Kidney (tissue), 14 donors: ENCODE measurements around the gene PC. TPM values are rescaled to one million over a fixed set of nuclear protein-coding genes. Genes with fewer than 3 reads are reported as not detected.

Experiments
- DNase-seq, 5 donors: peaks; one replicate each; pipeline ENCODE4 v3.0.0-alpha.2; 2013 to 2020
- FAIRE-seq: peaks from 2 replicates; lab custom pipeline; 2012; peaks lifted over from hg19 to GRCh38; lab: Jason Lieb, UNC
- H3K27ac ChIP-seq, 2 donors: one replicate each; pipeline ENCODE4 v1.7.0; 2013; ENCODE audit warnings: low read depth in 2 of 2, low read length in 2 of 2, inconsistent platforms in 1 of 2
- H3K27me3 ChIP-seq: one replicate; pipeline ENCODE4 v1.7.1; 2013; ENCODE audit warnings: low read length, inconsistent platforms; ENCODE audit not compliant: control insufficient read depth, insufficient read depth
- H3K36me3 ChIP-seq, 3 donors: one replicate each; pipeline versions ENCODE4 v1.7.0 to v1.7.1; 2013; ENCODE audit warnings: low read length in 3 of 3, control low read depth in 1 of 3, inconsistent platforms in 1 of 3; ENCODE audit not compliant: insufficient read depth in 3 of 3, control insufficient read depth in 2 of 3
- H3K4me1 ChIP-seq, 3 donors: one replicate each; pipeline versions ENCODE4 v1.7.0 to v1.7.1; 2013; ENCODE audit warnings: low read length in 3 of 3, inconsistent platforms in 1 of 3, low read depth in 1 of 3; ENCODE audit not compliant: control insufficient read depth in 2 of 3, insufficient read depth in 2 of 3
- H3K4me3 ChIP-seq, 3 donors: one replicate each; pipeline versions ENCODE4 v1.7.0 to v1.8.1; 2013; ENCODE audit warnings: low read length in 3 of 3, control low read depth in 1 of 3, inconsistent platforms in 1 of 3
- H3K9ac ChIP-seq, 3 donors: one replicate each; pipeline versions ENCODE4 v1.7.0 to v1.7.1; 2013; ENCODE audit warnings: low read length in 3 of 3, control low read depth in 1 of 3, inconsistent platforms in 1 of 3
- H3K9me3 ChIP-seq, 3 donors: one replicate each; pipeline versions ENCODE4 v1.7.0 to v1.7.1; 2013; ENCODE audit warnings: low read length in 3 of 3, control low read depth in 1 of 3, inconsistent platforms in 1 of 3; ENCODE audit not compliant: control insufficient read depth in 2 of 3, insufficient read depth in 1 of 3
- CTCF ChIP-seq: IDR thresholded peaks from 3 replicates; pipeline ENCODE4 v1.5.1; 2012; ENCODE audit warnings: mild to moderate bottlenecking, moderate library complexity, borderline replicate concordance; ENCODE audit not compliant: insufficient read depth; ENCODE audit errors: extremely low read depth
- intact Hi-C: fragments of 100-400 bp; cut with DNase I; formaldehyde crosslinking; loops from one replicate; pipeline ENCODE4 v1.11.1; 2022
- polyA plus RNA-seq: library from polyadenylated mRNA; stranded (reverse); fragments of 350-450 nt; fragmentation: Illumina TruSeq; extraction: RNeasy Lipid Tissue Mini Kit (QIAGEN cat#74804); gene quantifications from one replicate; pipeline ENCODE4 v1.2.3, GENCODE V29; 2014; ENCODE audit warnings: low read depth, low replicate concordance; ENCODE audit not compliant: insufficient read depth
- total RNA-seq: library from RNA; stranded (reverse); fragmentation: NEBNext Ultra II Directional; extraction: Animal tissue kit (Norgen Biotek cat#: 25700); gene quantifications from one replicate; pipeline ENCODE4 v1.2.1, GENCODE V29; 2021
- donor health status: control.
- donor health status: control.
- donor health status: control.
- donor health status: control.
- donor health status: control.
- donor health status: DM: yes; HTN: yes; CAD: no.
- donor health status: Normal renal cell carcinoma (clear cell type).

PC gene
- total and polyA plus RNA-seq, 2 donors from 2014 or later, result 20.8 to 95.2 TPM

GRCh38 chr11:66849501-66850234 lies 108.5 kb downstream of the PC start:
- no peak for TF ChIP-seq CTCF

GRCh38 chr11:66848671-66849500 lies 109.3 kb downstream of the PC start:
- intact Hi-C loops, result no loop called here

More at GRCh38 chr11:66849501-66850234, 108.5 kb downstream of the PC start:
- H3K9ac ChIP-seq, result no peak overlapping the region
- H3K4me1 ChIP-seq, result no peaks in the 10 kb centered on the region
- H3K9me3 ChIP-seq, result no peaks in the 10 kb centered on the region
- H3K4me3 ChIP-seq, result no peak overlapping the region
- H3K36me3 ChIP-seq, result peaks cover 0 to 5% (median 2%) of the 10 kb centered on the region in 3 donors
- no peak overlapping the region for H3K27ac ChIP-seq
- intact Hi-C loops, result no loop called here
- FAIRE-seq, result no peak
- peak in 1 of 5 donors; percentile 62 for DNase-seq
- no peaks in the 10 kb centered on the region for H3K27me3 ChIP-seq

GRCh38 chr11:66847461-66848232 lies 110.5 kb downstream of the PC start:
- intact Hi-C loops, result no loop called here
- H3K9me3 ChIP-seq, result no peaks in the 10 kb centered on the region
- H3K27me3 ChIP-seq, result no peaks in the 10 kb centered on the region
- FAIRE-seq (no peak), DNase-seq (peak in 1 of 5 donors; percentile 53)
- peaks cover 0 to 5% (median 0%) of the 10 kb centered on the region in 3 donors for H3K4me1 ChIP-seq
- no peak for TF ChIP-seq CTCF
- H3K4me3 ChIP-seq, result no peak overlapping the region
- H3K27ac ChIP-seq, result no peak overlapping the region
- no peak overlapping the region for H3K9ac ChIP-seq
- peaks cover 0 to 5% (median 2%) of the 10 kb centered on the region in 3 donors for H3K36me3 ChIP-seq

More at GRCh38 chr11:66848671-66849500, 109.3 kb downstream of the PC start:
- no peak for TF ChIP-seq CTCF
- Histone ChIP-seq H3K4me1 (peaks cover 0 to 5% (median 0%) of the 10 kb centered on the region in 3 donors), H3K27me3 (no peaks in the 10 kb centered on the region), H3K4me3 (no peak overlapping the region), H3K9ac (no peak overlapping the region), H3K27ac (no peak overlapping the region), H3K9me3 (no peaks in the 10 kb centered on the region), H3K36me3 (peaks cover 0 to 5% (median 2%) of the 10 kb centered on the region in 3 donors)
- peak in 1 of 5 donors; percentile 67 for DNase-seq
- FAIRE-seq, result no peak
